GM21390 (cell line): Measurements from ENCODE around the gene DCHS2.

Source experiments
- ATAC-seq: cut with Tn5 transposase; IDR thresholded peaks from one replicate; pipeline ENCODE4 v1.9.1; 2021; ENCODE audit not compliant: unreplicated experiment

DCHS2 gene

DNA sequence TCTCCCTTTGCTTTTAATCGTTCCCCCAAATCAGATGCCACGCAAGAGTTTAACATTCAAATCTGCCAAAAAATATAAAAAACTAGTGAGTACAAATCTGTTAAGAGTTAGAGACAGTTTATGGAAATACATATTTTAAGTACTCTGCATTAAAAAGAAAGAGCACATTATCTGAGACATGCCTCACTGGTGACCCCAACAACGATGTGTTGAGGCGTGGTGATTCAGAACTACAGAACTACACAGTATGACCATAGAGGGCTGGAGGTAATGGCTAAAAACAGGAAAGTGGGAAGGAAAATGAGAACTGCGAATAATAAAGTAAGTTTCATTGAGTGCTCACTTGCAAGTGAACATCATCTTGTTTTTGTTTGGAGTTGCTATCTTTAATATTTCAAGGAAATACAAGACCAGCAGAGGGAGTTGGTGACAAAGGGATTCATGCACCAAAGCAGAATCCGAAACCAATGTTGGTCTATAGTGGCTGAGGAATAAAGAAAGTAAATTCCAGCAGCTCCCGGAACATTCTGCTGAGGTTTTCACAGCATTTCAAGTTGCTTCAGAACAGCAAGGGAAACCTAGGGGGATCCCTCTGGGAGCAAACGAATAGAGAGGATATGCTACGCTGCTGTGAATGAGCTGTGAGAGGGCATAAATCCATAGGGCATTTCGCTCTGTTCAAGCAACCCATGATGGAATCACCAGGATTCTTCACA, 92.2 kb downstream of the DCHS2 start:
- ATAC-seq, result no peak

DNA sequence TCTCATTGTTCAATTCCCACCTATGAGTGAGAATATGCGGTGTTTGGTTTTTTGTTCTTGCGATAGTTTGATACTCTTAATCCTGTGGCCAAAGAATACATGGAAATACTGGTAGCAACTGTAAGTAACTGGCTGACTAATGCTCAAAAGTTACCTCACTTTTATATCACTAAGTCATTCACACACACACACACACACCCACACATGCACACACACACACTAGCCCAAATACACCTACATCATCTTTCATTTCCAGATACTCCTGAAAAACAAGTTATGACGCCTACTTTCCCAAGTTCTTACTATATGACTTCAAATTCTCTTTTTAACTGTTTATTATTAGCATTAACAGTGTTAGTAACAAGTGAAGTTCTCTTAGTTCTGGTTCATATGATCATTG, 101.3 kb downstream of the DCHS2 start:
- no peak for ATAC-seq

DNA sequence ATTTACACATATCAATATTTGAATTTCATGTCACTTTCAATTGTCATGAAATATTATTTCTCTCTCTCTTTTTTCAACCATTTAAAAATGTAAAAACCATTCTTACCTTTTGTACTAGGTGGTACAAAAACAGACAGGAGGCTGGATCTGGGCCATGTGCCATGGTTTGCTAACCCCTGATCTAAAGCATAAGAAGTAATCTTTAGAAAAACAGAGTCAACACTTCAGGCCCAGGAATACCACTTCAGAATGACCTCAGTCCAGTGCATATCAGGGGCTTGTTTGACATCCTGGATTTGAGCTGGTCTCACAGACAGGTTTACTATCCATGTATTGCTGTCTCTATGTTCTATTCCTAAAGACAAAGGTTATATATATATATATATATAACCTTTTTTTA, 102.5 kb downstream of the DCHS2 start:
- ATAC-seq, result no peak

DNA sequence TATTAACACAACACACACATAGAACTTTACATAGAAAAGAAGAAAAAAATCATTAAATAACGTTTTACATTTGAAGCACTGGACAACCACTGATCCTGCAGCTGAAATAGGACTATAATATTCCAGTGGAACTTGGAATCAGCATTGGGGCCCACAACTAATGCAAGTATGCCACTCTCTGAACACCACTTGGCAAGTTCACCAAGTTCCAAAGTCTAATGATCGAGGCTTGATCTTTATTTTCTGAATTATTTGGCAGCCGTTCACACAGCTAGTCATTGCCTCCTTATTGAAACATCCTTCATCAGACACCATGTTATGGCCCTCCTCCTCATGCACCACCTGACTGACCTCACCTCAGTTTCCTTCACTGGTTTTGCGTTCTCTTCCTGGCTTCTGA, 107.6 kb downstream of the DCHS2 start:
- ATAC-seq, result no peak

DNA sequence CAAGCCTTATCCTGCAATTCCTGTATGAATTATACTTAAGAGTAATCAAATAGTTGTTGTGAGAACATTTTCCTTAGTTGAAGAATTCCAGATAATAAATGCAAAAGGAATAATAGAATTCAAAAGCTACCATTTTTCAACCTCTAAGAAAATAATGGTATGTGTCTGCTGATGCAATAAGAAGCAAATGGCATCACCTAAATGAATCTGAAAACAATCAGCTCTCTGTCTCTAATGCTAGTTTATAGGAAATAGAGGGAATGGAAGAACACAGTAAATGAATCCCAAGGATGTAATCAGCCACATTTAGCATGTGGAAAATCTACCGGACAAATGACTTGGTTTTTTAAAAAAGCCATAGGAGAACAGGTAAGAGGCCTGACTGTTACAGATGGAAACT, 115.1 kb downstream of the DCHS2 start:
- ATAC-seq, result no peak

DNA sequence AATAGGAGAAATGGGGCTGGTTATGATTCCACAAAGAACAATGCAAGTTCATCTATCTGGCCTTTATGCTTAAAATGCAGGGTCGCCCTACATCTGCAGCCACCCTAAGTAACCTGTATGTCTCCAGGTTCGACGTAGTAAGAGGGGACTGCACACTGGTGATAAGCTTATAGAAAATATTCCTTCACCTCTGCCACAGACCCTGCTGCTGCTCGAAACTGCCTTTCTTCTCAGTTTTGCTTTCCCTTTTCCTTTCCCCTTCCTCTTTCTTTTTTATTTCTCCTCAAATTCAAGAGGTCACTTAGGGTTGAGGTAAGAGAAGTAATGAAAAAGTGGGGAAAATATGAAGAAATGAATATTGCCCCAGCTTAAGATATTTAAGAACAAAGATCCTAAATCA, 123.5 kb downstream of the DCHS2 start:
- ATAC-seq, result peak; percentile 70

DNA sequence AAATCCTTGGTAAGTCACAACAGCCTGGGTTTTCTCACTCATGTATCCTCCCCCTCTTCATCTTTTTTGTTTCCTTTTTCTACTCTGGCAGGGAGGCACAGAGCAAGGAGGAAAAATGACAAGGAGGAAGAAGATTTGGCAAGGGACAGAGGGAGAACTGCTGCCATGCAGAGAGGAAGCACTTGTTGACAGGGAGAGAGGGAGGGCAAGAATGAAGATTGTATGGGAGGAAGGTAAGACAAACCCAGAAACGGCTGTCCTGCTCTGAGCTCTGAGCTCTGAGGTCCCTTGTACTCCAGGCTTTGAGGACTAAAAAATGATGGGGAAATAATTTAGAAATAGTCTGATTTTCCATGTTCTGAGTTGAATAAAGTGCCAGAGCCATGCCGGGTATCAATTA, 123.9 kb downstream of the DCHS2 start:
- peak; percentile 37 for ATAC-seq

DNA sequence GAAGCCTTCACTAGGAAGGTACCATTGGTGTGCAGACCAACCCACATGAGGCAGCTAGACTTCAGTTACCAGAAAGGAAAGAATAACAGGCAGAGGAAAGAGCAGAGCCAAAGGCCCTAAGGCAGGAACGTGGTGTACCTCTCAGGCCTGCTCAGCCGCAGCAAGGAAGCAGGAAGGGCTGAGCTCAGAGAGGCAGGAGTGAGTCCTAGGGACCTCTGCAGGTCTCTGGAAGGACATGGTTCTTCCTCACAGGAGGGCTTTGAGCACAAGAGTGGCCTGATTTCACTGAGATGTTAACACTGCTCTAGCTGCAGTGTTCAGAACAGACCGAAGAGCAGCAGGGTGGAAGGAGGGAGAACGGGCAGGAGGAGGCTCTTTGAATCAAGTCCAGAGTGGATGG, 124.6 kb downstream of the DCHS2 start:
- ATAC-seq, result no peak

DNA sequence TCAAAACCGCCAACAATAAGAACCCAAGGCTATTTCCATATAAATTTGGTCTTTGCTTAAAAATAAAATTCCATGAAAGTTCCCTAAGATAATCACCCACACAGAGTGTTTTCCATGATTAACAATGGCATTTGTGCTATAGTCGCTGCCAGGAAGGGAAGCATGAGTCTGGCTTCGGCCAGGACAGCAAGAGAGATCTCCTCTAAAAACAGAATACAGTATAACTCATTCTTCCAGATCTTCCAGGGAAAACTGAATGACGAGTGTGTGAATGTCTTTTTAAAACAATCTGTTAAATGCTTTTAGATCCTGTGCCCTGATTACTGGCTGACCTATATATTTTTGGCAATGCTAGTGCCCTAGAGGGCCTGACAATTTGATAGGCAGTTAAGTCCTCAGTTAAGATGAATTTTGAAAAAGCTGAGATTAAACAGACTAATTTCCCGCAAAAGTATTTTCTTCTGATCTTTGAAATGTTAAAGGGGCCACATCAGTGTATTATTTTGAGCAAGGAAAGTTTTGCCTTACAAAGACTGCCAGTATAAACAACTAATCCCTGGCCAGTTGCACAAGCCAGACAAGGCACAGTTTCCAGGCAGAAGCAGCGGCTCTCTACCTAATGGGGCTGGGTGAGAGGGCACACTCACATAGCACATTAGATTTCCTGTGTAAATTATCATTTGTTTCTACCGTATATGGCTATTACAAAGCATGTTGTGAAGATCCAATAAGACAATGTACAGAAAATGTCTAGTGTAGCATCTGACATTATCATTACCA, 127.3 kb downstream of the DCHS2 start:
- ATAC-seq, result no peak

DNA sequence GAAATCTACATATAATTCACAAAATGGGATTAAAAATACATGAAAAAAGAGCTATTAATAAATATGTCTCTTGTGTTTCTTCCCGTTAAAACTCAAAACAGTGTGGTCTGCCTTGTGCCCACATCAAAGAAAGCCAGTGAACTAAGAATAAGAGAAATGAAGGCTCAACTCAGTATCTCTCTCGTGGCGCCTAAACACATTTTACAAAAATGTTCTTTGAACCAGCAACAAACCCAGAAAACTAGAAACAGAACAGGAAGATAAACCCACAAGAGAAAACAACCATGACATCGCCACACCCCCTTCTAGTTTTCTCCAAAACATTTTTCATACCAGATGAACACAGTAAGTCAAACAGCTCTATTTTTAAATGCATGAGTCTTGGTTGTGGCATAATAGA, 130.1 kb downstream of the DCHS2 start:
- peak; percentile 85 for ATAC-seq

DNA sequence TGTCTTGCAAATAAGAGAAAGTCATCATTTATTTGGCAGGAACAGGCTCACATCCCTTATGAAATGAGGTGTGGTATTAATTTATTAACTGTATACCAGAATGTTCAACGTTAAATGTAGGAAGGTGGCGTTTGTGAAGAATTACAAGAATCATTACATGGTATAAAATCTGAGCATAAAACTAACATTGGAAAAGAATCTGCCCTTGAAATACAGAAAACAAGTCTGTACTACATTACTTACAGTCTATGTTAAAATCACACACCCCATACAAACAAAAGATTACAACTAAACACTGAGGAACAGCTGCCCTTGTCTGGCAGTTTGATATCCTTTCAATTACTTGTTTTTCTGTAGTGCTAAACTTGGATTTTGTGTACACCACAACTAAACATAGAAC, 131.1 kb downstream of the DCHS2 start:
- ATAC-seq, result no peak

DNA sequence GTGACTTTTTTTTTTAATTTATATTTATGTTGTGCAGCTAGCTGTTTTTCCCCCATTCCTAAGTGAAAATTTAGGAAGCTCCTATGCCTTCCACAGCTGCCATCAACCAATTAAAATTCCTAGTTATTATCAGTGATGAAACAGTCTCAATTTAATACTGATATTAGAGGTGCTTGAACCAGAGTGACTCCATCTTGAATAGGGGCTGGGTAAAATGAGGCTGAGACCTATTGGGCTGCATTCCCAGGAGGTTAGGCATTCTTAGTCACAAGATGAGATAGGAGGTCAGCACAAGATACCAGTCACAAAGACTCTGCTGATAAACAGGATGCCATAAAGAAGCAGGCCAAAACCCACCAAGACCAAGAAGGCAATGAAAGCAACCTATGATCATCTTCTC, 136.7 kb downstream of the DCHS2 start:
- ATAC-seq, result no peak

DNA sequence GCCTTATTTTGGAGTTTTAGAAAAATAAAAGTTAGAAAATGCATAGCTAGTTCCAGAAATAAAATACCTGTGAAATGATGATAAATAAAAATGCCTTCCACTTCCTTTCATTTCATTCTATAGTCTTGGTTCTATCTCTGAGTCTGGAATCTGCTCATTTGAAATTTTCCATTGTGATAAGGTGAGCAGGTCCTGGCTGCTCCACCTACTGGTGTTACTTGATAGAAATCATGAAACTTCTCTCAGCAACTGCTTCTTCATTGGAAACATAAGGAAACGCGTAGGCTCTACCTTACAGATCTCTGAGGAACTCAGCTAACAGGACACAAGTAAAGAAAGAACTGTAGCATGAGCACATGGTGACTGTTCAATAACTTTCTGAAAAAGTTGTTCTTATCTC, 141.8 kb downstream of the DCHS2 start:
- ATAC-seq, result peak; percentile 51

DNA sequence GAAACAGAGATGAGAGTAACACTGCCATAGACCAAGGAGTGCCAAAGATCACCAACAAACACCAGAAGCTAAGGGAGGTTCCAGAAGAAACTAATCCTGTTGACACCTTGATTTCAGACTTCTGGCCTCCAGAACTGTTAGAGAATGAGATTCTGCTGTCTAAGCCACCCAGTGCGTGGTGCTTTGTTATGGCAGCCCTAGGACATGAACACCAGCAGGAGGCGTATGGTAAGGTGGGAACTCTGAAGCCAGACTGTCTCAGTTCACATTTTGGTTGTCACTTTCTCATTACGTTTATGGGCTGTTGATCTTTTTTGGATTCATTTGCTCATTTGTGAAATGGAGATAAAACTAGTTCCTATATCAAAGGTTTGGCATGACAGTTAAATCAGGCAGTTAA, 142.9 kb downstream of the DCHS2 start:
- no peak for ATAC-seq

DNA sequence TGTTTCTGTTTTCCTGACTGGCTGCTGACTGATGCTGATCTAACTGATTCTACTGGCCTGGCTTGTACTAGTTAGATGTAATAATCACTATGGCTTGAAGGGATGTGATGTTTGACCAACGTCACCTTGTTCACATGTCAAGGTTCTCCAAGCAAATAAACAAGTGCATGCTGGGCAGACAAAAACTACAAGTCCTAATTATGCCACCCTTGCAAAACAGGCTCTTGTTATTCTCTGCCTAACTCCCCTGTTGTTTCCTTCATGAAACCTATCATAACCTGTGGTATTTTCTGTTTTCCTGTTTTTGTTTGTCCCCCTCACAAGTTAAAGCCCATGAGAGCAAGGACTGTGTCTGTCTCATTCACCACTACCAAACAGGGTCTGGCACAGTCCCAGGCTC, 146.2 kb downstream of the DCHS2 start:
- no peak for ATAC-seq

DNA sequence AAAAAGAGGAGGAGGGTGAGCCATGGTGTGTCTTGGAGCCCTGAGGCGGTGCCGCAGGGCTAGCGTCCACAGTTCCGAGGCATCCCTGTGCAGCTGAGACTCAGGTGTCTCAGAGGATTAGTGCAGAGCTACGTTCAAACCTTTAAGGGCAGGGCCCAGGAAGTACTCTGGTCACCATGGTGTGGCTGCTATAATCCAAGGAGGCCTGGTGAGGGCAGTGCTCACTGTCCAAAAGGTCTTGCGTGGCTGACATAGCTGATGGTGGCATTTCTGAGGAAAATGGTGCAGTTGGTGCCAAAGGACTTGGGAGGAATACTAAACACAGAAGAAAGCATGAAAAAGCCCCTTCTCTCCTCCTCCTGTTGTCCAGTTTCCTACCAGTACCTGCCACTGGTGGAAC, 146.9 kb downstream of the DCHS2 start:
- ATAC-seq, result peak; percentile 60

DNA sequence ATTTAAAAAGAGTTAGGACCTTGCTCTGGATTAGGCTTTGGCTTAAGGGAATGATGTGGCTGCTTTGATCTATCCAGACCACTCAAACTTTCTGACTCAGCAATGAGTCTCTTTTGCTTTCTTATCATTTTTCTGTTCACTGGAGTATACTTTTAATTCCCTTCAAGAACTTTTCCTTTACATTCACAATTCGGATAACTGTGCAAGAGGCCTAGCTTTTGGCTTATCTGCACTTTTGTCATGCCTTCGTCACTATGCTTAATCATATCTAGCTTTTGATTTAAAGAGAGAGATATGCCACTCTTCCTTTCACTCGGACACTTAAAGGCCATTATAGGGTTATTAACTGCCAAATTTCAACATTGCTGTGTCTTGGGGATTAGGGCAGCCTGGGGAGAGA, 147.9 kb downstream of the DCHS2 start:
- ATAC-seq, result no peak

DNA sequence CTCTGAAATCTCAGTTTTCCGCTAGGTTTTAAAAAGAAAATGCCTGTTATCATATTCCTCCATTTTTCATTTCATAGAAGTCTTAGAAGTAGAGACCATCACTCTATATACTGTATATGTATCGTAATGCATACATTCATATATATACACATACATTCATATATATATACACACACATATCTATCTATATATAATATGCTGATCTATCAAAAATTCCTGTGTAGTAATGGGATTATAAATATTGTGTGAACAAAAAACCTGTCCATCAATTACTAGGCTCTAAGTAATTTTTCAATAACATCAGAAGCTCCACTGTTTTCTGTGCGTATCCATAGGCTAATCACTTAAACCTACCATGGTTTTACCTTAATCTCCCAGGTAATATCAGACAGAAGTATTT, 150.2 kb downstream of the DCHS2 start:
- ATAC-seq, result no peak

DNA sequence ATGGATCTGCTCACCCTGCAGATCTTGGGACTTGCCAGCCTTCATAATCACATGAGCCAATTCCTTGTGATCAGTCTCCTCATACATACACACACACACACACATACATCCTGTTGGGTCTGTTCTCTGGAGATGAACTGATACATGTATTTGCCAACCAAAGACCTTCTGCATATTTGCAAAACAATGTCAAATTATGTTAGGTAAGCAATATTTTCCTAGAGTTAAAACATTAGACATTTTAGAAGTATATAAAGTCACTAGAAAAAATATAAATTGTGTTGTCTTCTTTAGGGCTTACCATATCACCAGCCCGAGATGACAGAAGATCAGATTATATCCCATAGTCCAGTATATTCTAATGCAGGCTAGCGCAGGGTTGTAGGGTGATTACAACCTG, 156.0 kb downstream of the DCHS2 start:
- no peak for ATAC-seq

DNA sequence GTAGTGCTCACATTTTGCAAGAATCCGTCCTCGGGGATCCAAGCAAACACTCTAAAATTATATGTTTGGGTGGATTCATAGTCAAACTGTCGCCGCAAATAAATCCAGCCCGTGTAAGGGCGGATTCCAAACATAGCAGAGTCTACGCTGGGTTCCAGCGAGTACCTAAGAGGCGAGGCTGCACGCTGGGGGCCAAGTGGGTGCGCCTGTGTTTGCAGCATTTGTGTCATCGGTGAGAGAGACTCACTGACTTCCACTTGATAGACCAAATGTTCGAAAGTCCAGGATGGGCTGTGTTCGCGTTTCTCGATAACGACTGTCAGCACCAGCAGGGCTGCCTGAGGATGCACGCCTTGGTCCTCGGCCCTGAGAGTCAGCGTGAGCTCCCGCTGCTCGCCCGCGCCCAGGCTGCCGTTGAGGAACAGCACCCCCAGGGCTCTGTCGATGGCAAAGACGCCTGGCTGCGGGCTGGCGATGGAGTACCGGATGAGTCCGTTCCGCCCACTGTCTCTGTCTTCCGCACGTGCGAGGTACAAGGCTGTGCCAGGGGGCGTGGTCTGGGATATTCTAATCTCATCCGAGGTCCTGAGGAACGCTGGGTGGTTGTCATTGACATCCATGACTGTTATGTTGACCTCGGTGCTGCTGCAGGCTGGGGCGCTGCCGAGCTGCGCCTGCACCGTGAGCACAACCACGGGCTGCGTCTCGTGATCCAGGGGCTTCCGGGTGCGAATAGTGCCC, 158.7 kb downstream of the DCHS2 start:
- peak; percentile 93 for ATAC-seq

DNA sequence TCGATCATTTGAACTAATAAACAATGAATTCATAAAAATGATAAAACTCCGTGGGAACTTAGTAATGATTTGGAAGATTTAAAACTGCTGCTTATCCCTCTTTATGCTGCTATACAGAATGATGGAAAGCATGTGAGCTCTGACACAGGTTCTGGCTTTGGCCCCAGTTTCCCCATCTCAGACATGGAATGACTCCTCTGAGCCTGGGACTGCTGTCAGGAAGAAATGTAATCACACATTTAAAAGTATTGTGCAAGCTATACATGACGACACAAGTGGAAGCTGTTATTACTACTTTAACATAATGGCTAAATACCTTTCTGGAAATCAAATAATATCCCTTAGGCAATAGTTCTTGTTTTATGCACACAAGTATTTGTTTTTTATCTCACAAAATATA, 161.7 kb downstream of the DCHS2 start:
- no peak for ATAC-seq

DNA sequence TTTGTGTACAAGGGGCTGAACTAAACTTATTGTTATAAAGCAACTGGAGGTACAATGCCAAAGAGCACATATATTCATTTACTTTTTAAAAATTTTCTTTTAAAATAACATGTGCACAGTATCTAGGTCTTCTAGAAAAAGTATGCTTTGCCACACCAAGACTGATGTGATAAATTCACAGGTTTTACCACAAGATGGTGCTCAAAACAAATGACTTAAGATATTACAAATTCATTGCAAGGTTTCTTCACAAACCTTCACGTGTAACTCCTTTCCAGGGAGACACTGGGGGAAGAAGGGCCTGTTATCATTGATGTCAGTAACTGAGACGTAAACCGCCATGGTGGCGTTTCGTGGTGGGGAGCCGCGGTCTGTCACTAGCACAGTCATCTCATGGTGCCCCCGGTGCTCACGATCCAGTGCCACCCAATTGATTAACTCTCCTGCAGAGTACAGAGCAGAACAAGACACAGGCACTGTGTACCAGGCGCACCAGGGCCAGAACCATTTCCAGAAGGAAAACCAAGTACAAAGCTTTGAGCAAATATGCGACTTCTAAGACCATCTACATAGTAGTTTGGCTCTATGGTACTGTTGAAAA, 162.2 kb downstream of the DCHS2 start:
- no peak for ATAC-seq
